Activated B cell treated with CpG ODN at 0.5 μM for 24 hours (primary cell): ENCODE measurements around the gene ADD2. TPM values are rescaled to one million over a fixed set of nuclear protein-coding genes. Genes with fewer than 3 reads are reported as not detected.

Source experiments
- ATAC-seq: fragments of 200-7000 bp; cut with Tn5 transposase; one replicate; pipeline ENCODE4 v1.10.0; 2021; ENCODE audit warnings: low read depth, mild to moderate bottlenecking, moderate library complexity
- CTCF ChIA-PET: fragments of 350-600 bp; sonication (Branson Sonifier 250); formaldehyde crosslinking; loops from one replicate; lab custom pipeline; 2021; ENCODE audit warnings: antibody characterized with exemption; lab: Charles Lee
- POLR2A ChIA-PET: fragments of 350-600 bp; sonication (Branson Sonifier 250); formaldehyde crosslinking; loops from one replicate; lab custom pipeline; 2021; ENCODE audit warnings: antibody characterized with exemption; lab: Charles Lee
- DNase-seq: peaks from one replicate; pipeline ENCODE4 v3.0.0; 2022
- H3K27ac Mint-ChIP-seq: one replicate; pipeline ENCODE4 v1.8.0; 2020; ENCODE audit warnings: mixed read lengths
- H3K27me3 Mint-ChIP-seq: one replicate; pipeline ENCODE4 v1.8.0; 2021; ENCODE audit warnings: mixed read lengths
- H3K36me3 Mint-ChIP-seq: one replicate; pipeline ENCODE4 v1.8.0; 2021; ENCODE audit warnings: low read depth, mixed read lengths
- H3K4me1 Mint-ChIP-seq: one replicate; pipeline ENCODE4 v1.8.0; 2021; ENCODE audit warnings: mixed read lengths
- H3K4me3 Mint-ChIP-seq: one replicate; pipeline ENCODE4 v1.8.0; 2020; ENCODE audit warnings: mild to moderate bottlenecking, mixed read lengths
- H3K9me3 Mint-ChIP-seq: one replicate; pipeline ENCODE4 v1.8.0; 2020; ENCODE audit warnings: mixed read lengths
- intact Hi-C: fragments of 100-400 bp; cut with micrococcal nuclease; formaldehyde crosslinking; loops from one replicate; pipeline ENCODE4 v1.15.1; 2024
- total RNA-seq: library from RNA; stranded (reverse); gene quantifications from 2 replicates; pipeline ENCODE4 v1.2.3, GENCODE V29; 2022
- TF ChIP-seq, protein P1 (sequence below): fragments of 200-600 bp; IDR thresholded peaks from one replicate; pipeline ENCODE4 v1.8.0; 2022; ENCODE audit warnings: antibody characterized with exemption, mild to moderate bottlenecking

The ADD2 gene
- total RNA-seq, 1 donor from 2014 or later, result 12.5 TPM

DNA sequence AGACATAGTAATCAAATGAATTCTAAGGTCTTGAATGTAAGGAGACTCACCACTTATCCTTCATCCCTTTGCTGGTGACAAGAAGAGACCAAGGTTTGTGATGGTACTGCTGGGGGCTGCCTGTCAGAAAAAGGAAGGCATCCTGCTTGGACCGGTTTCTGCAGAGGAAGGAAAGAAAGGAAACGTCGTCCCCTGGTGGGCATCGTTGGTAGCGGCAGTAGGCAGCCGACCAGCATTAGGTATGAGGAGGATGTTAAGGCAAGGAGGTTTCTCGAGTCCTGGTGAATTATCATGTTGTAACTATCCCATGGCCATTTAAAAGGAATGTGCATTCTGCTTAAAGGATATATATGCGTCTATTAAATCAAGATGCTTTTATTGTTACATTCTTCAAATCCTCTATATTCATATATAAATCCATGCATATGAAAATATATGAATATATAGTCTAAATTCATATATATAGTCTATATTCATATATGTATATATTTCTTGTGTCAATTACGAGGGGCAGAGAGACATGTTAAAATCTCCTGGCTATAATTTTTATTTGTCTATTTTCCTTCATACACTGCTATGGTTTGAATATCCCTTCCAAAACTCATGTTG, 120.0 kb downstream of the ADD2 start:
- ATAC-seq (peak; percentile 77), DNase-seq (peak; percentile 52)
- ChIA-PET CTCF (interaction anchor here (0.7 to 3.3 kb wide), 5 partner anchors 33 to 346 kb away, joined by 3 to 25 read pairs (median 3); partner anchors contain the start of gene FAM136A), POLR2A (no interaction called here)
- Mint-ChIP-seq H3K36me3 (no peaks in the 10 kb centered on the region), H3K27ac (no peak overlapping the region), H3K4me1 (no peaks in the 10 kb centered on the region), H3K9me3 (peaks cover 1% of the 10 kb centered on the region), H3K4me3 (no peak overlapping the region), H3K27me3 (peaks cover 26% of the 10 kb centered on the region)
- TF ChIP-seq, protein P1, sequence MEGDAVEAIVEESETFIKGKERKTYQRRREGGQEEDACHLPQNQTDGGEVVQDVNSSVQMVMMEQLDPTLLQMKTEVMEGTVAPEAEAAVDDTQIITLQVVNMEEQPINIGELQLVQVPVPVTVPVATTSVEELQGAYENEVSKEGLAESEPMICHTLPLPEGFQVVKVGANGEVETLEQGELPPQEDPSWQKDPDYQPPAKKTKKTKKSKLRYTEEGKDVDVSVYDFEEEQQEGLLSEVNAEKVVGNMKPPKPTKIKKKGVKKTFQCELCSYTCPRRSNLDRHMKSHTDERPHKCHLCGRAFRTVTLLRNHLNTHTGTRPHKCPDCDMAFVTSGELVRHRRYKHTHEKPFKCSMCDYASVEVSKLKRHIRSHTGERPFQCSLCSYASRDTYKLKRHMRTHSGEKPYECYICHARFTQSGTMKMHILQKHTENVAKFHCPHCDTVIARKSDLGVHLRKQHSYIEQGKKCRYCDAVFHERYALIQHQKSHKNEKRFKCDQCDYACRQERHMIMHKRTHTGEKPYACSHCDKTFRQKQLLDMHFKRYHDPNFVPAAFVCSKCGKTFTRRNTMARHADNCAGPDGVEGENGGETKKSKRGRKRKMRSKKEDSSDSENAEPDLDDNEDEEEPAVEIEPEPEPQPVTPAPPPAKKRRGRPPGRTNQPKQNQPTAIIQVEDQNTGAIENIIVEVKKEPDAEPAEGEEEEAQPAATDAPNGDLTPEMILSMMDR, result peak; percentile 84
- intact Hi-C loops, result loop anchor here (1.0 to 10.0 kb wide), 4 partner anchors 96 to 733 kb away; partner anchors contain the start of genes MXD1 and TGFA

GRCh38 chr2:70646420-70646818, 121.6 kb downstream of the ADD2 start:
- intact Hi-C loops, result loop anchor here (5.0 to 10.0 kb wide), 2 partner anchors 94 to 732 kb away; partner anchors contain the start of genes MXD1 and TGFA
- H3K4me3 Mint-ChIP-seq, result no peak overlapping the region
- POLR2A ChIA-PET, result no interaction called here
- TF ChIP-seq, protein P1, result no peak
- H3K27ac Mint-ChIP-seq, result no peak overlapping the region
- CTCF ChIA-PET, result interaction anchor here (1.3 to 3.3 kb wide), 4 partner anchors 305 to 344 kb away, joined by 3 to 25 read pairs (median 6); partner anchors contain the start of gene FAM136A
- no peaks in the 10 kb centered on the region for H3K36me3 Mint-ChIP-seq
- ATAC-seq (no peak), DNase-seq (no peak)
- H3K27me3 Mint-ChIP-seq, result peaks cover 13% of the 10 kb centered on the region
- no peaks in the 10 kb centered on the region for H3K9me3 Mint-ChIP-seq
- H3K4me1 Mint-ChIP-seq, result no peaks in the 10 kb centered on the region

DNA sequence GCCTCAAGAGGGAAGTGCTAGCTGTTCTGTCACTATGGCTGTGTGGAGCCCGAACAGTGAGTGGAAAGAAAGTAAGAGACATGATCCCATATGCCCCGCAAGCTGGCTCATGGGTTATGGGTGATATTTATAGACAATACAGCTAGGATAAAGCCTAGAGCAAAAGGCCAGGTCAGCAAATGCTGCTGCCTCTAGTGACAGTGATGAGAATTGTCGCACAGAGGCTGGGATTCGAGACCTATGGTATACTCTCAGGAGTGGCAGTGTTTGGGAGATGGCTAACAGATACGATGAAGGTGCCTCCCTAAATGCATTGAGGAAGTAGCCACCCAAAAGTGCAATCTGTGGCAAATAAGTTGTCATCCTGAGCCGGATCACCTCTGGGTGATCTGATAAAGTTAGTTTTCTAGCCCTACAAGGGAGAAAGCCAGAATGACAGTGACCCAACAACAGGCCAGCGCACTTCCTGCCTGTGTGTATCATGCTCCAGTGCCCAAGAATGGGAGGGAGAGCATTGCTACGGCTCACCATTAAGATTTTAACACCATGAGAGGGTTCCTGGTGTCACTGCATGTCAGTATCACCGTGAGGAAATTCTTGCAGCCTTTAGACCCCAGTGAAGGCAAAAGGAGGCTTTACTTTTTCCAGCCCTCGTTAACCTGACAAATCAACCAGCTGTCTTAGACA, 122.1 kb downstream of the ADD2 start:
- Mint-ChIP-seq H3K4me3 (no peak overlapping the region), H3K9me3 (no peaks in the 10 kb centered on the region), H3K4me1 (no peaks in the 10 kb centered on the region), H3K27ac (no peak overlapping the region), H3K36me3 (no peaks in the 10 kb centered on the region), H3K27me3 (peaks cover 8% of the 10 kb centered on the region)
- ATAC-seq, result no peak
- no peak for DNase-seq
- ChIA-PET POLR2A (interaction anchor here (0.5 kb wide), 1 partner anchor 686 kb away, joined by 4 read pairs; the partner anchor contains the start of gene ZNF638), CTCF (interaction anchor here (0.7 to 3.3 kb wide), 3 partner anchors 305 to 343 kb away, joined by 3 to 25 read pairs (median 9); no protein-coding TSS in a partner anchor)
- intact Hi-C loops, result loop anchor here (5.0 to 10.0 kb wide), 2 partner anchors 94 to 731 kb away; partner anchors contain the start of genes MXD1 and TGFA
- TF ChIP-seq, protein P1, result no peak

DNA sequence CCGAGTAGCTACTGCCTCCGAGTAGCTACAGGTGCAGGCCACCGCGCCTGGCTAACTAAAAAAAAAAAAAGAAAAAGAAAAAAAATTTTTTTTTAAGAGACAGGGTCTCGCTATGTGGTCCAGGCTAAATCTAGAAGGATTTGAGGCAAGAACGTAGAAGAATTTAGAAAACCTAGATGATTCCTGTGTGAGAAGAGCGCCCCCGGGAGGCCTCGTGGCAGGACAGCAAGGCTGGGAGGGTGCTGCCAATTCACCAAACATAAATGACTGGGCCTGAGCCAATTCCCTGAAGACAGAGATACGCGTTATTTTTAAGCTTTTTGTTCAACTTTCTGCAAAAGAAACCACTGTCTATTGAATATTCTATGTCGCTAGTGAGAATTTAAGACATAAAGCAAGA, 124.3 kb downstream of the ADD2 start:
- no peak for ATAC-seq
- no peak for DNase-seq
- intact Hi-C loops, result loop anchor here (10.0 kb wide), 1 partner anchor 729 kb away; the partner anchor contains the start of gene MXD1
- Mint-ChIP-seq H3K4me3 (no peak overlapping the region), H3K27ac (no peak overlapping the region), H3K4me1 (no peaks in the 10 kb centered on the region), H3K36me3 (no peaks in the 10 kb centered on the region), H3K27me3 (peaks cover 3% of the 10 kb centered on the region), H3K9me3 (peaks cover under 1% of the 10 kb centered on the region)
- POLR2A ChIA-PET, result no interaction called here
- CTCF ChIA-PET, result interaction anchor here (2.3 kb wide), 1 partner anchor 340 kb away, joined by 12 read pairs; no protein-coding TSS in a partner anchor
- TF ChIP-seq, protein P1, result no peak
